ENCODE results near the gene NPEPL1. TPM values are rescaled to one million over a fixed set of nuclear protein-coding genes. Genes with fewer than 3 reads are reported as not detected.

NPEPL1 gene
- total RNA-seq, 1 donor from 2014 or later = 43.2 TPM

DNA sequence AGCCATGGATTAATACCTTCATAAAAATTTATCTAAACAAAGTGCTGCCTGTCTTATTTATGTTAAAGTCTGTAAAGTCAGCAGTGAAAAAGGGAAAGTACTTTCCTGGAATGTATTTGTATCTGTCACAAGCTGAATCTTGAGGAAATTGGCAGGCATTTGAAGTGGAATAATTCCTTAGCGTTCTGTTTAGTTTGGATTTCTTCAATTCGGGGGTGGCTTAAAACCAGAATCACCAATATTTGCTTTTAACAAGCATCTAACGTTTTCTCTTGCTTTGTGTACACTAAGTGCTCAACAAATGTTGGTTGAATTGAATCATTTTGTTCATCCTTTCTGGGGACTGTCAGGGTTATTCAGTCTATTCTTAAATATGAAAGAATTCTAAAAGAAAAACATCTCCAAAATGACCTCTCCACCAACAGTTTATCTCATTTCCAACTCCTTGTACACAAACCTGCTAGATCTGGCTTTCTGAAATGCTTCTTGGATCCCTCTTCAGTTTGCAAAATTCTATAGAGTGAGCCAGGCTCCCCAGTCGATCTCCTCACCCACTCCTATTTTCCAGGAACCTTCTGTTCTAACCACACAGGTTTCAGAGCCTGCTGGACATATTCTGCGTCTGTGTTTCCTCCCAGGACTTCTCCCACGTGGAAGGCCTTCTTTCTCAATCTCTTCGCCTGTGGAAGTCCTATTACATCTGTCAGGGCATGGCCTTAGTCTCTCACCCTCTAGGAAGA is 2.0 kb upstream of the NPEPL1 start:
- peak overlapping the region; percentile 36 for H3K4me3 Mint-ChIP-seq (ENCODE audit: unreplicated experiment)
- peaks cover 9% of the 10 kb centered on the region for H3K9me3 Mint-ChIP-seq (ENCODE audit: unreplicated experiment)
- no peak for DNase-seq
- H3K27ac Mint-ChIP-seq (ENCODE audit: unreplicated experiment) = peak overlapping the region; percentile 76
- H3K36me3 Mint-ChIP-seq (ENCODE audit: unreplicated experiment) = peaks cover under 1% of the 10 kb centered on the region
- peaks cover 12% of the 10 kb centered on the region for H3K27me3 Mint-ChIP-seq (ENCODE audit: unreplicated experiment)
- no peak for TF ChIP-seq CTCF (IDR thresholded peaks at IDR 0.05; ENCODE audit: partially characterized antibody, unreplicated experiment)
- H3K4me1 Mint-ChIP-seq (ENCODE audit: low read depth, unreplicated experiment) = peaks cover 20% of the 10 kb centered on the region

DNA sequence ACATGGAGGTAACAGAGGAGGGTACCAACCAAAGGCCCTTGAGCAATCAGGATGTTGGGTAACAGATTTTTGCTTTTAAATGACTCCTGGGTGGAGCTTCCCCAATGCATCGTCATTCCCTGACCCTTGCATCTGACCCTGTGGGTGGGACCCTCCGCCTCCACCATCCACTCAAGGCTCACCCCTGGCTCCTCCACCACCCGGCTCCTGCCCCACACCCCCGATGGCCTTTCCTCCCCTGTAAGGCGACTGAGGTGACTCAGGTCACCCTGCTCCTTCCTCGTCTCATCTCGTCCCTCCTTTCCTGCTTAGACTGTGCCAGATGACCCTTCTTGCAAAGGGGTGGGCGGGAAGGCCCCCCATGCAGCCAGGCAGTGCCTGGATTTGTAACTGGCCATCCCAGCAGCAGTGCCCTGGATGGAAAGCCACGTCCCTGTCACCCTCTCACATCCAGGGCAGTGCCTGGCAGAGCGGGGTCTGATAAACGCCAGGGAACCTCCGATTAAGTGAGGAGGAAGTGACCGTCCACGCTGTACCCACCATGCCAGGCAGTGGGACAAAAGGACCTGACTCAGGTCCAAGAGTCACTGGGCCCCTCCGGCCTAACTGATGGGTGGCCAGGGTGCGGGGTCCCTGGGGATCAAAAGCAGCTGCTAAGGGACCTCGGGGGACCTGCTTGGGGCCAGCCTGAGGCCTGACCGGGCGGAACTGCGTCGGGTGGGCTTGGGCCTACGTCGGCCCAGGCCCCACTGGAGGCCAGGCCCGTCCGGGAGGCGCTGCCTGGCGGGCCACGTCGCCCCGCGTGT is 624 bp upstream of the NPEPL1 start:
- peaks cover 11% of the 10 kb centered on the region for H3K9me3 Mint-ChIP-seq (ENCODE audit: unreplicated experiment)
- H3K27me3 Mint-ChIP-seq (ENCODE audit: unreplicated experiment) = peaks cover 9% of the 10 kb centered on the region
- no peaks in the 10 kb centered on the region for H3K36me3 Mint-ChIP-seq (ENCODE audit: unreplicated experiment)
- peaks cover 20% of the 10 kb centered on the region for H3K4me1 Mint-ChIP-seq (ENCODE audit: low read depth, unreplicated experiment)
- TF ChIP-seq CTCF (IDR thresholded peaks at IDR 0.05; ENCODE audit: partially characterized antibody, unreplicated experiment) = no peak
- DNase-seq = no peak
- H3K4me3 Mint-ChIP-seq (ENCODE audit: unreplicated experiment) = peak overlapping the region; percentile 46
- H3K27ac Mint-ChIP-seq (ENCODE audit: unreplicated experiment) = peak overlapping the region; percentile 43

- H3K4me3 Mint-ChIP-seq (ENCODE audit: unreplicated experiment) = peak overlapping the region; percentile 48
- peaks cover 10% of the 10 kb centered on the region for H3K27me3 Mint-ChIP-seq (ENCODE audit: unreplicated experiment)
- peaks cover 24% of the 10 kb centered on the region for H3K4me1 Mint-ChIP-seq (ENCODE audit: low read depth, unreplicated experiment)
- H3K27ac Mint-ChIP-seq (ENCODE audit: unreplicated experiment) = peak overlapping the region; percentile 21
- no peak for DNase-seq
- no peak for TF ChIP-seq CTCF (IDR thresholded peaks at IDR 0.05; ENCODE audit: partially characterized antibody, unreplicated experiment)
- H3K36me3 Mint-ChIP-seq (ENCODE audit: unreplicated experiment) = no peaks in the 10 kb centered on the region
- H3K9me3 Mint-ChIP-seq (ENCODE audit: unreplicated experiment) = peaks cover 11% of the 10 kb centered on the region
These were observed 816 bp downstream of the NPEPL1 start for GRCh38 chr20:58693226-58694006.

- Mint-ChIP-seq H3K27me3 (ENCODE audit: unreplicated experiment) (peaks cover 9% of the 10 kb centered on the region), H3K36me3 (ENCODE audit: unreplicated experiment) (no peaks in the 10 kb centered on the region), H3K4me1 (ENCODE audit: low read depth, unreplicated experiment) (peaks cover 16% of the 10 kb centered on the region), H3K9me3 (ENCODE audit: unreplicated experiment) (peaks cover 11% of the 10 kb centered on the region), H3K27ac (ENCODE audit: unreplicated experiment) (no peak overlapping the region), H3K4me3 (ENCODE audit: unreplicated experiment) (no peak overlapping the region)
- no peak for DNase-seq
- no peak for TF ChIP-seq CTCF (IDR thresholded peaks at IDR 0.05; ENCODE audit: partially characterized antibody, unreplicated experiment)
These were observed 1.9 kb downstream of the NPEPL1 start for GRCh38 chr20:58694241-58695083.
